ENCODE results near the gene CDC42BPB.
A peak's percentile ranks its signal among the peaks of the same experiment; 100 is the strongest.

CDC42BPB gene

DNA sequence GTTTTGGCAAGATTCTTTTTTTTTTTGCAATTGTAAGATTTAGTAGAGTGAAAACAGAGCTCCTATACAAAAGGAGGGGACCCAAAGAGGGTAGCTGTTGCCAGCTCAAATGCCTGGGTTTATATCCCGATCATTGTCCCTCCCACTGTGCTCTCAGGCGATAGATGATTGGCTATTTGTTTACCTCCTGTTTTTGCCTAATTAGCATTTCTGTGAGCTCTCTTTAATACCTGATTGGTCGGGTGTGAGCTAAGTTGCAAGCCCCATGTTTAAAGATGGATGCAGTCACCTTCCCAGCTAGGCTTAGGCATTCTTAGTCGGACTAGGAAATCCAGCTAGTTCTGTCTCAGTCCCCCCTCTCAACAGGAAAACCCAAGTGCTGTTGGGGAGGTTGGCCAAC is 39.0 kb upstream of the CDC42BPB start:
- DNase-seq (ENCODE audit: extremely low read depth in 1 of 2, low read depth in 1 of 2): no peak

DNA sequence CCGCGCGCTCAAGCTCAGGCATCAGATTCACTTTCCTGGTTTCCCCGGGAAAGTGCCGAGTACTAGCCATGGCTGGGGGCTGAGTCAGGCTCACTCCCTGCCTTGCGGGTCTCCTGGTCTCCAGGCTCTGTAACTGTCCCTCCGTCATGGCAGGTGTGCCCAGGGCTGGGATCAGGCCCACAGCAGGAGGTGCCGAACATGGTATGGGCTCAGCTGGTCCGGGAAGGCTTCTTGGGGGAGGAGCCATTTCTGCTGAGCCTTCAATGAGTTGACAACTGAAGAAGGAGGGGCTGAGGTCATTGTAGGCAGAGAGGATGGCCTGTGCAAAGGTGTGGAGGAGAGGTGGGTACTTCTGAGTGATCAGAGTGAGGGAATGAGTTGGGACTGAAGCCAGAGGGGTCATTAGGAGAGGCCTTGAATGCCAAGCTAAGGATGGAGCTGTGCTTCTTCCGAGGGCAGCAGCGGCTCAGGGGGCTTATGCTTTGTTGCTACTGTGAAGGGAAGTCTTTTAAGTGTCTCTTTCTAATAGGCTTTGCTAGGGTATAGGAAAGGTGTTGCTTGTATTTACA is 37.9 kb upstream of the CDC42BPB start:
- no peak for DNase-seq (ENCODE audit: extremely low read depth in 1 of 2, low read depth in 1 of 2)

DNA sequence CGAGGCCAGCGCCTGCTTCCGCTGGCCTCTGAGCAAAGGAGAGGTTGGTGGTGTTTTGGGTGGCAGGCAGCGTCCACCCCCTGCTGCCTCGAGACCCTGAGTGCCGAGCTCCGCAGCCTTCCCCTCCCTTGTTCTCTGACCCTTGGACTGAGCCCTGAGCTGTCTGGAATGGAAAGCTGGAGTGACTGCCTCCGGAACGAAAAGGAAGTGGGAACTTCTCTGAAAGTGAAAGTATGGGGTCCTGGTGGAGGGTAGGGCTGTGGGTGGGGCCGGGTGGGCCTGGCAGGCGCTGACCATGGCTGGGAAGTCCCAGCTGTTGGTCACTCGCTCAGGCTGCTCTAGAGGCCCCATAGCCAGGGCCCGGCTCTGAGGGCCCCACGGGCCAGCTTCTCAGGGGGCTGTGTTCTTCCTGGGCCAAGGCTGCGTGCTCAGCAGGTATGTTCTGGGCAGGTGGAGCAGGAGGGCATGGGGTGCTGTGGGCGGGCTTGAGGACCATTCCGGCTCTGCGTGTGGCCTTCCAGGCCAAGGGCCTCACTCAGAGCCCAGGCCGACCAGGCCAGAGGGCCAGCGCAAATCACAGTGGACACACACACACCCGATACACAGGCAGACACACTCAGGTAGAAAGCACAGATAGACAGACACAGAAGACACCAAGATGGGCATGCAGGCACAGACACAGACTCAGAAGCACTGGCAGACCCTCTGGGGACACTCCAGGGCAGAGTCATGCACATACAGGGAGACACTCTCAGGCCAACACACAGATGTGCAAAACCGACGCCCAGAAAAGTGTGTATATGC is 37.3 kb upstream of the CDC42BPB start, which contains the start of gene EXOC3L4:
Gene EXOC3L4 (plus strand): TSS at position 320 of the 804 bp plus-strand sequence. CDS start 5,495 bp downstream, outside the sequence.
- DNase-seq (ENCODE audit: extremely low read depth in 1 of 2, low read depth in 1 of 2): no peak

DNA sequence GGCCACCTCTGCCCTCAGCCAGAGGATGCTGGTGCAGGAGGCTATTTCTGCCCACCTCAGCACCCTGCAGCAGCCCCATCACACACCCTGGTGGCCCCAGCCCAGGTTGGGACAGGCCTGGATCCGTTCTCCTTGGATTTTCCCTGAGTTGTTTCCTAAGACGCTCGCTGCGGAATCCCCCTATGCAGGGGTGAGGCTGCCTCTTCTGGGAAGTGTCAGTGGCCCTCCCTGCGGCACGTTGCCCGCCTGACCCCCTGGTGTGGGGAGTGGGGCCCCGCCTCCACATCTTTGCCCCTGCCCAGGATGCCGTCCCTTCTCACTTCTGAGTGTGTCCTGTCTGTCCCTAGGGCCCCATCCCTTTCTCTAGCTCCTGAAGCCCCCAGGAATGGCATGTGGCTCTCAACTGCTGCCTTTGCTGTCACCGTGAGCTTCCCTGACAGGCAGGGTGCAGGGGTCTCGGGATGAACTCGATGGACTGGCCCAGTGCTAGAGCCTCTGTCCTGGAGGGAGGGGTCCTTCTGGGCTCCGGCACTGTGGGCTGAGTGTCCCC is 36.6 kb upstream of the CDC42BPB start:
- DNase-seq (ENCODE audit: extremely low read depth in 1 of 2, low read depth in 1 of 2): no peak

DNA sequence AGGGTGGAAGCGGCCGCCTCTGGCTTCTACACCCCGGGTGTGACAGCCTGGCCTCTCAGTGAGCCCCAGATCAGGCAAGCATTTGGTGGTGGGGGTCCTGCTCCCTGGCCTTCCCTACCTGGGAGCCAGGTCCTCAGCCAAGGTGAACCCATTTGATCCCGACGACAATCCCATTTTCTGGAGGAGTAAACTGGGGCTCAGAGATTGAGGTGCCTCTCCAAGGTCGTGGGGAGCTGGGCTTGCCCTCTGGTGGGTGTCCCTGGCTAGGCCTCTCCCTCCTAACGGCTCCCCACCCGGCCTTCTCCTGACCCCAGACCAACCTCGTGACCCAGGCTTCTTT is 34.5 kb upstream of the CDC42BPB start:
- no peak for DNase-seq (ENCODE audit: extremely low read depth in 1 of 2, low read depth in 1 of 2)

DNA sequence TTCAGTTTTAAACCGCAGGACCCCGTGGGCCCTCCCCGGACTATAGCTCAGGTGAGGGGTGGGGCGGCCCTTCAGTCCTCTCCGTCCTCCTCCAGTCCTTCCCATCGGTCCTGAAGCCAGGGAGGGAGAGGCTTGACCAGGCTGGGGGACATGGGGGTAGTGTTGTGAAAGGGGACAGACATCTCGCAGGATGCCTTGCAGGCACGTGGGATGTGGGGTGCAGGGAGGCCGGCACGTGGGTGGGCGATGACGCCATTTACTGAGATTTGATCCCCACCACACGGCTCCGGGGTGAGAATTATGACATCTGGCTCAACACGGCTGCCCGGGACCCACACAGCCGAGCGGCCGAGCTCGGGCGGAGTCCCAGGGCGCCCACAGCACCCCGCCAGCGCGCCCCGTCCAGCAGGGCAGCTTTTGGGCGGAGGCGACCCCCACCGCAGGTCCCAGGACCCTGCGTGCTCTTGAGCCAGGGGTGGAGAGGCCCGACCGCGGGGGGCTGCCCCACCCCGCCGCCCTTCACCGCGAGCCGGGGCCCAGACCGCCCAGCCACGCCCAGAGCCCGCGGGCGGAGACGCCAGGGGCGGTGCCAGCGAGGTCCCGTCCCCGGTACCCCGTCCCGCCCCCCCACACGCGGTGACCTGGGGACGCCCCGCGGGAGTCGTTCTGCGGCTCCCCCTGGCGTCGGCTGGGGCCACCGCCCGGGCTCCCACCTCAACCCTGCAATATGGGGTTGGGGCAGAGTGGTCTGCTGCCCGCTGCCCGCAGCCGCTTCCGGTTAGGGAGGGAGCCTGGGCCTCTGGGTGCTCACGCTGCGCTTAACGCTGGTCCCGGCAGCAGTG is 33.9 kb upstream of the CDC42BPB start:
- DNase-seq (ENCODE audit: extremely low read depth in 1 of 2, low read depth in 1 of 2): peak; percentile 26 to 74

DNA sequence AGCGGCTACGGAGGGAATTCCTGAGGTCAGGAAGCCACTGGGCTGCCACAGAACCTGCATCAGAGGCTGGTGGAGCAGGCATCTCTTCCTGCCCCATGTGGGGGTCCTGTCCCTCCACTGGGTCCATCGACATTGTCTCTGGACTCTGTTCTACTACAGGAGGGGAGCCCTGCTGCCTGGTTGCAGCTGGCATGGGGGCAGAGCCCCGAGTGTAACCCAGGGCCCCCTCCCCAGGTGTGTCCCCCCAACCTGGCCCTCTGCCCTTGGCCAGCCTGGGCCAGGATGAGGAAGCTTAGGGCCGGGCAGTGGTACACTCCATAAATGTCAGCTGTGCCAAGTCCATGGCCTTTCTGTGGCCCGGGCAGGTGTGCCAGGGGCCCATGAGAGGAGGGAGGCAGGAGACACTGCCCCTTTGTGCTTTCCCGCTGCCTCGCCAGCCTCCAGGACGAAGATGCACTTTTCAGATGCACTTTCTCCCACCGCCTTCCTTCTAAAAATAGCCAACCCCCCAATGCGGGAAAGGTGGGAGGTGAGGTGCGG is 33.2 kb upstream of the CDC42BPB start:
- DNase-seq (ENCODE audit: extremely low read depth in 1 of 2, low read depth in 1 of 2): no peak

DNA sequence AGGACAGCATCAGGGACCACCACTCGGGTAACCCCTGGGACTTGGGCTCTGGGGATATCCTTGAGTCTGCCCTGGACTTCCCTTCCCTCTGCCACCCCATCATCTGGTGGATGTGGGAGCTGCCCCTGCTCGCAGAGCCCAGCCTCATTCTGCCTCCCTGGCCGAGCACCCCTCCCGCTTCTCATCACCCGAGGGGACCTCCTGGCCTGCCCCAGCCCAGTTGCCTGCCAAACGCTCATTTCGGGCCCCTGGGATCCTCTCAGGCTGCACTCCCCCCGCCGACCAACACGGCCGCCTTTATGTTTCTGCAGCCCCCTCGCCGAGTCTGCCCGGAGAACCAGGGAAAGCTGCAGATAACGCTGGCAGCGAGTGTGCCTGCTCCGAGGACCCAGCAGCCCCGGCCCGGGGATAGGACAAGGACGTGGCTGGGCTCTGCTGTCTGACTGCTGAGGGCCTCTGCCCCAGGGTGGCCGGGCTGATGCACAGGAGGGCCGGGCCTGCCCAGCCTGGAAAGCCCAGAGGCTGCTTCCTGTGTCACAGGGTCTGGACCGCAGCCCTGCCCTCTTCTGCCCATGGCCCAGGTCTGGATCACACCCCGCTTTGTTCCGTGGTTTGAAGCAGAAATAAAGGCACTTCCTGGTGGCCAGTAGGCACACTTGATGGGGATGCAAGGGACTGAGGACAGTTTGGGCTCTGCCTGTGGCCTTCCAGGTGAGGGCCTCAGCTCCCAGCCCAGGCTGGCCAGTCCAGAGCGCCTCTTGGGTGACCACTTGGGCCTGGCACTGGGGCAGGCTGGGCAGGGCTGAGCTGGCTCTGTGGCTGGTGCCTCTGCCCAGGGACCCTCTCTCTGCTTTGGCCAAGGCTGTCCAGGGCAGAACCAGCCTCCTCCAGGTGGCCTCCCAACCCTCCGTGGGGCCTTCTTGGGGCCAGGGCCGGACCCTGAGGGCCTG is 32.3 kb upstream of the CDC42BPB start:
- no peak for DNase-seq (ENCODE audit: extremely low read depth in 1 of 2, low read depth in 1 of 2)

DNA sequence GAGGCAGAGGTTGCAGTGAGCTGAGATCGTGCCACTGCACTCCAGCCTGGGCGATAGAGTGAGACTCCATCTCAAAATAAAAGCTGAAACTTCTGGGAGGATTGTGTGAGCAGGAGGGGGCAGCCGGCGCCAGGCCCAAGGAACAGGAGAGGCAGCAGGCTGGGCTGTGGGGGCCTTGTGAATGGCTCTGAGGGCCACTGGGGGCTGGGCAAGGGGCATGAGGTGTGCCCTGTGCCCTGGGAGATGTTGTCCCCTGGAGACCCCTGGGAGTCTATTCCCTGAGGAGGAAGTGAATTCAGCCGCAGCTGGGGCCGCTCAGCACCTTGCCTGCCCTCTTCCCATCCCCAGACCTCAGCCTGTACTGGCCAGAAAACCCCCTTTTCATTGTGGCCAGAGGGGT is 31.6 kb upstream of the CDC42BPB start:
- DNase-seq (ENCODE audit: extremely low read depth in 1 of 2, low read depth in 1 of 2): no peak

DNA sequence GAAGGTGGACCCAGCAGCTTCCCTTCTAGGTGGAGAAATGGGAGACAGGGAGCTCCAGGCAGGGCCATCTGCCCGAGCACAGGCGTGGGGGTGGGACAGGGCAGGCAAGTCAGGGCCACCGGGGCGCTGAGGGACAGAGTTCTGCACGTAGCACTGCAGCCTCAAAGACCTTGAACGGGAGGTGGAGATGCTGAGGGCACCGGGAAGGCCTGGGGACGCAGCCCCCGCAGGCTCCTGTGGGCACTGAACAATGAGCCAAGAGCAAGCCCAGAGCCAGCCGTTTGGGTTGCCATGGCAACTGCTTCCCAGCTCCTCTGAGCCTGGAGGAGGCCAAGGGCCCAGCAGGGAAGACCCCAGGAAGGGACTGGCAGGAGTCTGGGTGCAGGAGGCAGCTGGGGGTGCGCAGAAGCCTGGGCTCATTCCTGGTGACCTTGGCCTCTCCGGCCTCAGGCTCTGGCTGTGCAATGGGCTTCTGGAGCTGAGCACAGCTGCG is 30.0 kb upstream of the CDC42BPB start:
- DNase-seq (ENCODE audit: extremely low read depth in 1 of 2, low read depth in 1 of 2): no peak

DNA sequence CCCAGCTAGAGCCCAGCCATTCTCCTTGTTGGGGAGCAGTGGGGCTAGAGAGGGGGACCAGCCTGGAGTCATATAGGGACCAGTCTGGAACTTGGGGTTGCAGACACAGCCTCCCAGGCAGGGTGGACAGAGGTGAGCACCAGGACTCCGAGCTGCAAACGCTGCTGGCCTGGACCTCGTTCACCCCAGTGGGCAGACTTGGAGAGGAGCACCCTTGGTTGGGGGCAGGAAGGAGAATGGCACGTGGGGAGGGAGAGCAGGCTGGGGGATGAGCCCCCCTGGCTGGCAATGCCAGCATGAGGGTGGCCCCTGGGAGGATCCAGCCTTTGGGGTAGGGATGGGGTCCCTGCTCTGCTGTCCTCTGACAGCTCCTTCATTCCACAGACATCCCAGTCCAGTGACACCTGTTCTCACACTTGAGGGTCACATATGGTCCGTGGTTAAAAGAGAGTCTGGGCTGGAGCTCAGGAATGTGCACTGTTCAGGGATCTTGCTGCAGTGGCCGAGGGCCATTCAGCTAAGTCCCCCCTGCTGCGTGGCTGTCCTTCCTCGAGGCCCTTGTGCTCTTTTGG is 29.5 kb upstream of the CDC42BPB start:
- no peak for DNase-seq (ENCODE audit: extremely low read depth in 1 of 2, low read depth in 1 of 2)

DNA sequence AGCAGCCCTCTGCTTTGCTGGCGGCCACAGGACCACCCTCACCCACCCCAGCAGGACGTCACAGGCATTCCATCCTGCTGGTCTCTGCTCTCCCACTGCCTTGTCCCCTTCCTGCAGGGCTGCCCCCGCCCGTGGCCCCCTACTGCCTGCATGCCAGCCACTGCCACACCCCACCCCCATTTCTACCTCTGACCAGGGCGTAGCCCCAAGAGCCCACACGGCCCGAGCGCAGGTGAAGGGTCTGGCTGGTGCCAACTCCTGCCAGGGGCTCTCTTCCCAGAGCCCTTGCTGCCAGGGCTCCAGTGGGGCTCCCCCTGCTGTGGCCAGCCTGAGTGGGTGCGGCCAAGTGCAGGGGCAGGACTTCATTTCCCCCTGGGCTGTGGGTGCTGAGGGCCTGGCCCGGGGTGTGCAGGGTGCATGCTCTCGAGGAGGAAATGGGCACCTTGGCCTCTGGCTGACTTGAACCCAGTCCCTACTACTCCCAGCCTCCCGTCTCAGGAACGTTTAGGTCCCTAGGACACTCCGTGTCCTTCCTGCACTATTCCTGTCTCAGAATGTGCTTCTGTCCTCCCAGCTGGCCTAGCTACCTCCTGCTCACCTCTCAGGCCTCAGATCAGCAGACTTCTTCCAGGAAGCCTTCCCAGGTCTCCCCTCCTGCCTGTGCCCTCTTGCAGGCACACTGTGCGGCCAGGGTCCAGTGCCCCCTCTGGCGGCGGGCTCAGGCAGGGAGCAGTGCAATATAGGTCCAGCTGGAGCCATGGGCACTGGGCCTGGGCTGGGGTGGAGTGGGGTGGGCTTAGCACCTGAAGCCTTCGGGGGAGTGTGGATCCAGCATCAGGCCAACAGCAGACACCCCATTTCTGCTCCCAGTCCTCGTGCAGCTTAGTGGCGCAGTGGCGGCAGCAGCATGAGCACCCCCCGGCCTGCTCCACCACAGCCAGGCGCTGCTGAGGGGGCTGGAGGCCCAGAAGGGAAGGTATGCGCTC is 28.1 kb upstream of the CDC42BPB start:
- no peak for DNase-seq (ENCODE audit: extremely low read depth in 1 of 2, low read depth in 1 of 2)

DNA sequence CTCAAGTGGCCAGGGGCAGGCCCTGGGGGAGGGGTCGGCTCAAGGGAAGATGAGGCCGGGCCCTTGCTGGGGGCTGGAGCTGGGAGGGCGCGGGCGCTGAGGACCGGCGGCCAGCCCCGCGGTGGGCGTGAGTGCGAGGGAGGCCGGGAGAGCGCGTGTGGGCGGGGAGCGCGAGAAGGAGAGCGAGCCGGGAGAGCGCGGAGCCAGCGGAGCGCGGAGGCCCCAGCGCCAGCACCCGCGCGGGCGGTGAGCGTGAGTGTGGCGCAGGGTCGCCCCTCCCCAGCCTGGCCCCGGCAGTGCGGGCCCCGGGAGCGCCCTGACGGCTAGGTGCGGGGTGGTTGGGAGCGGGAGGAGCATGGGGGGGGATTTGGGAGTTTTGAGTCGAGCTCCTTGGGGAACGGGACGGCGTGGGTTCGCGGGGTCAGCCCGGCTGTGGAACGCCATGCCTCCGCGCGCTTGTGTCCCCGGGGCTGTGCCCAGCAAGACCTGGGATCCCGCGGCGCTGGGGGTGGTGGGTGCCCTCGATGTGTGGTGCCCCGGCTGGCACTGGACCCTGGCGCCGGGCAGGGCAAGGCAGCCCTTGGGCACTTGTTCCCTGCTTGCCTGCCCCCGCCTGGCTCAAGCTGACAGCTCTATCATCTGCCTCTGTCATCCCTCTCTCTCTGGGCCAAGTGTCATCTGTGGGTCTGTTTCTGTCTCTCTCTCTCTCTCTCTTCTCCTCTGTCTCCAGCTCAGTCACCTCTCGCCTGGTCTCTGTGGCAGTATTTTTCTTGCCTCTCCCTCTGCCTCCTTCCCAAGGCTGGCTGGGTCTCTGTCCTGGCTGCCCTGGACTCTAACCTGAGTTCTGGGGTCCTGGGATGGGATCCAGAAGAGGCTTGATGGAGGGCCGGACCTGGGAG is 26.9 kb upstream of the CDC42BPB start, which contains the start of gene LBHD2:
Gene LBHD2 (plus strand): TSS at position 190 of the 899 bp plus-strand sequence. CDS start 1,803 bp downstream, outside the sequence.
- DNase-seq (ENCODE audit: extremely low read depth in 1 of 2, low read depth in 1 of 2): no peak

DNA sequence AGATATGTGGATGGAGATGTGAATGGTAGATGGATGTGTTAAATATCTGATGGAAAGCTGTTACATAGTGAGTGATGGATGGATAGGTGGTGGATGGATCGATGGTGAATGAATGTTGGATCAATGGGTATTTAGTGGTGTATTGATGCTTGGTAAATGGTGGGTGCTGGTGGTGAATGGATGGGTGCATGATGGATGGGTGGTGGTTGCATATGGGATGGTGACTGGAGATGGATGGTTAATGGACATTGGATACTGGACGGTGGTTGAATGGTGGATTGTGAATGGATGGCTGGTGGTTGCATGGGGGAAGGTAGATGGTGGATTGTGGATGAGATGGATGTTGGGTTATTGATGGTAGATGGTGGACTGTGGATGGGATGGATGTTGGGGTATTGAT is 24.6 kb upstream of the CDC42BPB start:
- no peak for DNase-seq (ENCODE audit: extremely low read depth in 1 of 2, low read depth in 1 of 2)

DNA sequence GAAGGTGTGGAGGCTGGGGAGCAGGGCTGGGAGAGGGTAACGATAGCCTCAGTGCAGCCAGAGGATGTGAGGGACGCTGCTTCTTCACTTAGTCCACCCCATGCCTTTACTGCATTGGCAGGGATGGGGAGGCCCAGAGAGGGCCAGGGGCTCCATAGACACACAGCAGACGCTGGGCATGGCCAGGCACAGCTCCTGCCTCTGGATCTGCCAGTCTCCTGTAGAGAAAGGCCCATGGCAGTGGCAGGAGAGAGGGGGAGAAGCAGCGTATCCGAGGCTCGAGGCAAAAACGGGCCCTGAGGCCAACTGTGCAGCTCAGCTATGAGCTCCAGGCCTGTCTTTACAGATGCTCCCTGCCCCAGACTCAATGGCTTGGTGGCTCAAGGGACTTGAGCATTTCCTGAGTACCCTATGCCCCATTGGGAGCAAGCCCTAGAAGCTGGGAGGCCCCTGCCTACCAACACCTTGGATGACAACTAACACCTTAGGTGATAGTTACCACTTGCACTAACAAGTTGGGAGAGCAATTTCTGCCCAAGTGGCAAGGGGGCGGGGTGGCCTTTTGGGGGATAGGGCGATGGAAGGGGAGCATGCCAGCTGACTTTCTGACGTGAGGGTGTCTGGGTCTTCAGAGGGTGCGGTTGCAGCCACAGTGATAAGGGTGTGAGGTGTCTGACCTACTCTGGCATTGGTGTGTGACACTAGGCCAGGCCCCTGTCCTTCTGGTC is 21.7 kb upstream of the CDC42BPB start:
- no peak for DNase-seq (ENCODE audit: extremely low read depth in 1 of 2, low read depth in 1 of 2)

DNA sequence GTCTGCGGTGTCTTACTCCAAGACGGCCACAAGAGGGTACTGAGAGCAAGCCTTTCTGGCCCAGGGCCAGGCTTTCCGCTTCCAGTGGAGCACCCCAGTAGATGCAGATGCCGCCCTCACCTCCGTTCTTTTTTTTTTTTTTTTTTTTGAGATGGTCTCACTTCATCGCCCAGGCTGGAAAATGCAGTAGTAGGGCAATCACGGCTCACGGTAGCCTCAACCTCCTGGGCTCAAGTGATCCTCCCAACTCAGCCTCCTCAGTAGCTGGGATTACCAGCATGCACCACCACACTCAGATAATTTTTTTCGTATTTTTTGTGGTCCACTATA is 21.0 kb upstream of the CDC42BPB start:
- peak; percentile 45 to 62 for DNase-seq (ENCODE audit: extremely low read depth in 1 of 2, low read depth in 1 of 2)
